HCT116 (cell line): Measurements from ENCODE around the gene ZP1. TPM values are rescaled to one million over a fixed set of nuclear protein-coding genes. Genes with fewer than 3 reads are reported as not detected.
A peak's percentile ranks its signal among the peaks of the same experiment; 100 is the strongest.

Experiments used
- ATAC-seq: fragments of 200-7000 bp; cut with Tn5 transposase; 2 replicates; pipeline ENCODE4 v1.9.1; 2020; ENCODE audit warnings: mild to moderate bottlenecking, moderate library complexity
- BruUV-seq: library from RNA; stranded (reverse); fragments of 400-500 nt; replicated peaks from 2 replicates; lab custom pipeline; 2021; lab: Mats Ljungman, UMichigan
- CTCF ChIA-PET: fragments of 300-600 bp; sonication (Branson Sonifier 250); formaldehyde crosslinking; loops from one replicate; lab custom pipeline; 2021; ENCODE audit warnings: antibody characterized with exemption; lab: Charles Lee
- POLR2A ChIA-PET: fragments of 300-600, 350-600 bp; sonication (Branson Sonifier 250); formaldehyde crosslinking; loops from one replicate; lab custom pipeline; 2021; ENCODE audit warnings: antibody characterized with exemption; lab: Charles Lee
- RAD21 ChIA-PET, 2 experiments: fragments of 300-600 bp; sonication (Branson Sonifier 250); formaldehyde crosslinking; loops; one replicate each; lab custom pipeline; 2023; ENCODE audit warnings: low total read pairs in 2 of 2; ENCODE audit not compliant: uncharacterized antibody in 2 of 2, unreplicated experiment in 2 of 2, low non-redundant PET in 1 of 2; lab: Charles Lee
- DNase-seq: peaks from one replicate; pipeline ENCODE4 v3.0.0-alpha.2; 2010; ENCODE audit warnings: low read depth, low spot score
- H2AFZ ChIP-seq: fragments of 200-600 bp; shearing (Covaris generic), sonication (generic); 2 replicates; pipeline ENCODE4 v1.6.1; 2017; ENCODE audit warnings: low read depth, mixed run types, mixed read lengths, antibody characterized with exemption, low read length; ENCODE audit not compliant: poor library complexity, severe bottlenecking
- H3K27ac ChIP-seq: 2 replicates; pipeline ENCODE4 v1.5.1; 2012; ENCODE audit warnings: low read depth, low read length
- H3K27me3 ChIP-seq: fragments of 200-600 bp; sonication (generic); 2 replicates; pipeline ENCODE4 v1.6.1; 2016; ENCODE audit warnings: mixed run types, low read length, mixed read lengths; ENCODE audit not compliant: insufficient read depth
- H3K36me3 ChIP-seq, 2 experiments: fragments of 200-500 bp in 1 of 2; fragments of 200-600 bp in 1 of 2; sonication (Bioruptor generic) in 1 of 2; sonication (generic) in 1 of 2; 2 replicates each; pipeline versions ENCODE4 v1.5.1 to v1.6.1; 2014 to 2016; ENCODE audit warnings: low read length in 2 of 2, inconsistent platforms in 1 of 2, mixed read lengths in 1 of 2, mixed run types in 1 of 2; ENCODE audit not compliant: insufficient read depth in 2 of 2, control insufficient read depth in 1 of 2
- H3K4me1 ChIP-seq, 2 experiments: fragments of 200-600 bp in 1 of 2; sonication (generic) in 1 of 2; 2 replicates each; pipeline versions ENCODE4 v1.5.1 to v1.6.1; 2012 to 2017; ENCODE audit warnings: low read length in 2 of 2, inconsistent platforms in 1 of 2, mild to moderate bottlenecking in 1 of 2, mixed read lengths in 1 of 2, mixed run types in 1 of 2, moderate library complexity in 1 of 2; ENCODE audit not compliant: insufficient read depth in 2 of 2, control insufficient read depth in 1 of 2
- H3K4me2 ChIP-seq: fragments of 200-600 bp; sonication (generic); 2 replicates; pipeline ENCODE4 v1.6.1; 2017; ENCODE audit warnings: mixed run types, low read length, mixed read lengths
- H3K4me3 ChIP-seq, 2 experiments: fragments of 200-600 bp in 1 of 2; sonication (generic) in 1 of 2; replicated peaks in 1 of 2; 2 replicates each; pipeline ENCODE4 v1.5.1; 2011 to 2016; ENCODE audit warnings: low read length in 2 of 2, control low read depth in 1 of 2, low read depth in 1 of 2, mild to moderate bottlenecking in 1 of 2, mixed read lengths in 1 of 2, mixed run types in 1 of 2
- H3K79me2 ChIP-seq: fragments of 200-600 bp; sonication (generic); 2 replicates; pipeline ENCODE4 v1.6.1; 2017; ENCODE audit warnings: mild to moderate bottlenecking, mixed run types, low read length, moderate library complexity, mixed read lengths; ENCODE audit not compliant: insufficient read depth
- H3K9ac ChIP-seq: fragments of 200-600 bp; sonication (generic); 2 replicates; pipeline ENCODE4 v1.6.1; 2016; ENCODE audit warnings: low read length, mixed read lengths
- H3K9me2 ChIP-seq: fragments of 200-600 bp; sonication (generic), shearing (Covaris generic); 2 replicates; pipeline ENCODE4 v1.6.1; 2017; ENCODE audit warnings: mixed run types, mild to moderate bottlenecking, moderate library complexity; ENCODE audit not compliant: insufficient read depth
- H3K9me3 ChIP-seq, 2 experiments: fragments of 200-500 bp in 1 of 2; fragments of 200-600 bp in 1 of 2; sonication (Bioruptor generic) in 1 of 2; sonication (generic) in 1 of 2; 2 replicates each; pipeline ENCODE4 v1.6.1; 2014 to 2017; ENCODE audit warnings: low read length in 2 of 2, mixed read lengths in 2 of 2, inconsistent platforms in 1 of 2, low read depth in 1 of 2, mild to moderate bottlenecking in 1 of 2, mixed run types in 1 of 2, moderate library complexity in 1 of 2; ENCODE audit not compliant: control insufficient read depth in 1 of 2, insufficient read depth in 1 of 2
- H4K20me1 ChIP-seq: fragments of 200-600 bp; sonication (generic), shearing (Covaris generic); 2 replicates; pipeline ENCODE4 v1.6.1; 2017; ENCODE audit warnings: mixed run types, mild to moderate bottlenecking, moderate library complexity; ENCODE audit not compliant: insufficient read depth
- ATF3 ChIP-seq: IDR thresholded peaks from 2 replicates; pipeline ENCODE4 v1.6.1; 2012
- CBX3 ChIP-seq: IDR thresholded peaks from 2 replicates; pipeline ENCODE4 v1.6.1; 2012; ENCODE audit warnings: low read depth
- CEBPB ChIP-seq: IDR thresholded peaks from 2 replicates; pipeline ENCODE4 v1.6.1; 2012; ENCODE audit warnings: low read depth
- ELF1 ChIP-seq: IDR thresholded peaks from 2 replicates; pipeline ENCODE4 v1.6.1; 2012; ENCODE audit warnings: low read depth, borderline replicate concordance
- EZH2 ChIP-seq: fragments of 200-600 bp; sonication (generic); IDR thresholded peaks from 2 replicates; pipeline ENCODE4 v1.6.1; 2017; ENCODE audit warnings: antibody characterized with exemption, mixed run types
- FOSL1 ChIP-seq: IDR thresholded peaks from 2 replicates; pipeline ENCODE4 v1.6.1; 2012; ENCODE audit warnings: low read depth
- POLR2A ChIP-seq: IDR thresholded peaks from 2 replicates; pipeline ENCODE4 v1.7.0; 2011; ENCODE audit warnings: borderline replicate concordance; ENCODE audit not compliant: insufficient read depth, insufficient read length; ENCODE audit errors: extremely low read depth
- POLR2AphosphoS5 ChIP-seq: IDR thresholded peaks from 2 replicates; pipeline ENCODE4 v1.6.1; 2011; ENCODE audit warnings: mild to moderate bottlenecking, low read depth, low read length, moderate library complexity
- RAD21 ChIP-seq: IDR thresholded peaks from 2 replicates; pipeline ENCODE4 v1.6.1; 2012; ENCODE audit warnings: low read depth, mild to moderate bottlenecking
- REST ChIP-seq: IDR thresholded peaks from 2 replicates; pipeline ENCODE4 v1.6.1; 2012; ENCODE audit warnings: low read depth
- SIN3A ChIP-seq: IDR thresholded peaks from 2 replicates; pipeline ENCODE4 v1.6.1; 2012; ENCODE audit warnings: low read depth
- SP1 ChIP-seq: IDR thresholded peaks from 2 replicates; pipeline ENCODE4 v1.6.1; 2012; ENCODE audit warnings: low read depth
- SRF ChIP-seq: IDR thresholded peaks from 2 replicates; pipeline ENCODE4 v1.6.1; 2012; ENCODE audit warnings: low read depth
- ZFX ChIP-seq: fragments of 450-650 bp; IDR thresholded peaks from 2 replicates; pipeline ENCODE4 v1.6.1; 2017
- ZNF274 ChIP-seq: fragments of 200-500 bp; sonication (Bioruptor generic); IDR thresholded peaks from 2 replicates; pipeline ENCODE4 v1.6.1; 2014; ENCODE audit warnings: mild to moderate bottlenecking, low read depth, low read length, inconsistent platforms
- intact Hi-C: fragments of 100-400 bp; cut with micrococcal nuclease; formaldehyde crosslinking; loops from 2 replicates; pipeline ENCODE4 v1.10.0; 2022
- total RNA-seq: library from RNA; stranded (reverse); gene quantifications from one replicate; pipeline ENCODE4 v1.2.1, GENCODE V29; 2021; ENCODE audit not compliant: unreplicated experiment

ZP1 gene
- total RNA-seq, 1 experiment from 2014 or later: not detected

DNA sequence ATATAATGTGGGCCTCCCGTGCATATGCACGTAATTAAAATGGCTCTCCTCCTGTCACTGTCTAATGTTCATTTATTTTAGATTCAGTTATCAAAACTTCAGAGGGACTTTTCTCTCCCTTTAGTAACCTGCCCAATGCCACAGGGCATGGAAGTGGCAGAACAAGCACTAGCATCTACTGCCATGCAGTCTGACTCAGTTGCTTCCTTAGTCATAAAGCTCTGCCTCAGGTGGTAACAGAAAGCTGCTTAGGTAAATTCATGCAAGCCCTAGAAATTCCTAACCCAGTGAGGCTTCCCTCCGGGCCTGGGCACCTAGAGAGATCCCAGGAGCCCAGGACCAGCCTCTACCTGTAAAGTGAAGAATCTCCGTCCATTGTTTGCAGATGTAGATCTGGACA is 30.2 kb downstream of the ZP1 start:
- peaks cover 0 to 3% of the 10 kb centered on the region in 2 experiments; a peak in 1 of 4 replicates for H3K4me1 ChIP-seq
- CTCF ChIA-PET: no interaction called here
- no peak overlapping the region for H3K4me3 ChIP-seq
- no TSS peak for BruUV-seq
- H2AFZ ChIP-seq: no peak overlapping the region
- DNase-seq: no peak
- peaks cover 68 to 69% of the 10 kb centered on the region in 2 experiments for H3K36me3 ChIP-seq
- H3K9me2 ChIP-seq: no peaks in the 10 kb centered on the region
- H3K9me3 ChIP-seq: no peaks in the 10 kb centered on the region
- peaks cover 18% of the 10 kb centered on the region; the same call in 1 of the 2 replicates for H3K79me2 ChIP-seq
- RAD21 ChIA-PET: no interaction called here
- intact Hi-C loops: no loop called here
- TF ChIP-seq EZH2: no peak
- POLR2A ChIA-PET: no interaction called here
- no peak overlapping the region for H3K27ac ChIP-seq
- H3K9ac ChIP-seq: no peak overlapping the region
- H4K20me1 ChIP-seq: peaks cover 7% of the 10 kb centered on the region
- ATAC-seq: no peak
- no peak overlapping the region for H3K4me2 ChIP-seq
- no peaks in the 10 kb centered on the region for H3K27me3 ChIP-seq

DNA sequence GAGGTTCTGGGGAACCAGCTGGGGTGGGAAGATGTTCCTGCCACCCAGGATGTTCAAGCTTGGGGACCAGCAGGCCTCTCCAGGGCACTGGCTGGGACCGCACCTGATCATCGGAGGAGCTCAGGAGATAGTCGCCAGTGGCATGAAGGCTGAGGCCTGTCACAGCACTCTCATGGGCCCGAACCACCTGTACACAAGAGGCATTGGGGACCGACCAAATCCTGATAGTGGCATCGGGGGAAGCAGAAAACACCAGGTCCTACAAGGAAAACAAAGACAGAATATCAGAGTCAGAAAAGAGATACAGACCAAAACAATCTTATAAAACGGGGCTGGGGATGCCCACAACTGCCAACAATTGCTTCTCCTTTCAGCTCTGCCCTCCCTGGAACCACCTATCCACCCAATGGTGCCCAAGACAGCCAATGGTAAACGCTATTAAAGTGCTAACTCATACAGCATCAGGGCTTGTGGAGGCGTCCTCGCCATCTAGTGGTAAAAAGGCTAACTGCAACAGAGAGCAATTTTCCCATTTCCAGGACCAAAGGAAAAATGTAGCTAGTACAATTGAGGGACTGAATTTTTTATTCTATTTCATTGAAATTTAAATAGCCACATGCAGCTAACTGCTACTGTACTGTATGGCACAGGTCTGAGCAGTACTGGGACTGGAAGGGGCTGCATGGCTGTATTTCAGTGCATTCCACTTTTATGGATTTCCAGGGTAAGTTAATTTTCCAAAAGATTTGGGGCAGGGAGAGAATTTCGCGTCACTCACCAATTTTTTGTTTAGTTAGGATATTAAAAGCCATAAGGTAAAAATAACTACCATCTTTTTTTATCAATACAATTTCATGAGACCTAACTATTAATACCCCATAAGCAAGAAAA is 31.9 kb downstream of the ZP1 start:
- peaks cover 36% of the 10 kb centered on the region for H3K79me2 ChIP-seq
- peaks cover 65 to 78% of the 10 kb centered on the region in 2 experiments for H3K36me3 ChIP-seq
- RAD21 ChIA-PET: interaction anchor here in 1 of 2 experiments (1.8 kb wide), 1 partner anchor 68 kb away, joined by 7 read pairs; no protein-coding TSS in a partner anchor
- no peaks in the 10 kb centered on the region for H3K9me2 ChIP-seq
- POLR2A ChIA-PET: interaction anchor here (0.9 kb wide), 1 partner anchor 68 kb away, joined by 3 read pairs; no protein-coding TSS in a partner anchor
- H4K20me1 ChIP-seq: peaks cover 7% of the 10 kb centered on the region
- H3K27me3 ChIP-seq: no peaks in the 10 kb centered on the region
- no peak overlapping the region for H3K4me3 ChIP-seq
- peaks cover 0 to 3% of the 10 kb centered on the region in 2 experiments; a peak in 1 of 4 replicates for H3K4me1 ChIP-seq
- no peak overlapping the region for H3K4me2 ChIP-seq
- no peak overlapping the region for H2AFZ ChIP-seq
- DNase-seq (peak; percentile 51), ATAC-seq (peak; percentile 95)
- no TSS peak for BruUV-seq
- H3K9ac ChIP-seq: no peak overlapping the region
- CTCF ChIA-PET: interaction anchor here (0.6 to 2.1 kb wide), 25 partner anchors 8 to 289 kb away, joined by 3 to 38 read pairs (median 4); partner anchors contain the start of genes TMEM109 and TMEM132A
- H3K9me3 ChIP-seq: no peaks in the 10 kb centered on the region
- H3K27ac ChIP-seq: no peak overlapping the region; the same call in 1 of the 2 replicates
- intact Hi-C loops: loop anchor here (1.0 kb wide), 1 partner anchor 68 kb away; no protein-coding TSS in a partner anchor
- TF ChIP-seq SP1: no peak
- TF ChIP-seq POLR2AphosphoS5: no peak
- TF ChIP-seq EZH2: no peak
- TF ChIP-seq POLR2A: no peak
- no peak for TF ChIP-seq ATF3
- TF ChIP-seq ZNF274: no peak
- no peak for TF ChIP-seq REST
- TF ChIP-seq CEBPB: no peak
- no peak for TF ChIP-seq ELF1
- TF ChIP-seq FOSL1: no peak
- no peak for TF ChIP-seq ZFX
- peak; percentile 52; the same call in 1 of the 2 replicates for TF ChIP-seq RAD21
- no peak for TF ChIP-seq SIN3A
- no peak for TF ChIP-seq CBX3
- 0 out of 2 replicates have a peak, but pooled peaks have one; percentile 15 for TF ChIP-seq SRF
